ENCODE measurements around the gene KMT2E. TPM values are rescaled to one million over a fixed set of nuclear protein-coding genes. Genes with fewer than 3 reads are reported as not detected.

KMT2E gene
- total RNA-seq, 1 experiment from 2014 or later, result 38.2 TPM

DNA sequence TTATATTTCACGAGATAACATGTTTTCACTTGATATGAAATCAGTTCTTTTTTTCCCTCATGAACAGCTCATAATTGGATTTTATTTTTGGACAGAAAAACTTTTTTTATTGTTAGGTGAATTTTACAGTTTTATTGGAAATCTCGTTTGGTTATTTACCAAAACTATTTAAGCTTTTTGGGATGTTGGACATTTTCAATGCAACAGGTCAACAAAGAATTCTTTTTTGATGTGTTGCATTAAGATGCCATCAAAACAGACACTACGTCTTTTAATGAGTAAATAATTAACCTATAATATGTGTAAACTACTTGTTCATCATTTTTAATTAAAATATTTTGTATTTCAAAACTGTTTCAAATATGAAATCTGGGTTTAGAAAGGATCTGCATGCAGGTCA is 5.3 kb downstream of the KMT2E start:
- H3K4me3 Mint-ChIP-seq, result no peak overlapping the region
- Histone ChIP-seq H2AK5ac (ENCODE audit: insufficient read length, low read length) (no peak overlapping the region), H3K79me1 (ENCODE audit: insufficient read depth, low read depth, low read length, poor library complexity, severe bottlenecking) (no peaks in the 10 kb centered on the region), H3K4ac (ENCODE audit: low read depth, low read length) (no peak overlapping the region), H2BK5ac (ENCODE audit: insufficient read length, low read length) (no peak overlapping the region), H2BK12ac (ENCODE audit: insufficient read length, low read depth, low read length) (no peak overlapping the region), H3K27me3 (ENCODE audit: insufficient read depth, low read length) (no peaks in the 10 kb centered on the region), H3K79me2 (ENCODE audit: insufficient read depth, low read length) (peaks cover 42% of the 10 kb centered on the region; the same call in 1 of the 2 replicates), H3K4me2 (ENCODE audit: insufficient read depth, insufficient read length, low read length) (no peak overlapping the region), H4K20me1 (ENCODE audit: control insufficient read depth, insufficient read depth, insufficient read length) (no peaks in the 10 kb centered on the region), H4K91ac (ENCODE audit: insufficient read length, low read depth, low read length) (no peak overlapping the region), H3K9ac (ENCODE audit: extremely low read depth, insufficient read length, low read length) (no peak overlapping the region), H2BK120ac (ENCODE audit: low read depth, low read length, poor library complexity, severe bottlenecking) (no peak overlapping the region), H2BK15ac (ENCODE audit: low read depth, low read length) (no peak overlapping the region), H4K8ac (replicated peaks; ENCODE audit: insufficient read length, low read depth, low read length) (no peak overlapping the region), H3K4me1 (ENCODE audit: insufficient read depth, low read length) (no peaks in the 10 kb centered on the region), H3K23ac (ENCODE audit: insufficient read length, low read depth, low read length) (no peak overlapping the region), H3K56ac (ENCODE audit: insufficient read length, low read depth, low read length) (no peak overlapping the region), H3K23me2 (ENCODE audit: insufficient read length, low read depth, low read length, poor library complexity, severe bottlenecking) (peaks cover 4% of the 10 kb centered on the region), H2BK20ac (ENCODE audit: low read depth, low read length, poor library complexity, severe bottlenecking) (no peak overlapping the region), H3K14ac (ENCODE audit: insufficient read depth, low read length) (no peak overlapping the region), H3K9me3 (ENCODE audit: control insufficient read depth, low read depth, low read length) (no peaks in the 10 kb centered on the region), H3K18ac (ENCODE audit: insufficient read length, low read depth, low read length) (no peak overlapping the region), H2AFZ (ENCODE audit: low read length) (no peak overlapping the region), H3T11ph (ENCODE audit: low read length) (no peak overlapping the region), H4K5ac (ENCODE audit: insufficient read length, low read depth, low read length) (no peak overlapping the region), H3K27ac (ENCODE audit: insufficient read length, low read depth, low read length) (no peak overlapping the region)
- WGBS (ENCODE audit: extremely low coverage, insufficient read length, low lambda C conversion rate), result no CpG with 5 or more reads among the region's 3 CpGs
- H3K4me1 Mint-ChIP-seq, result peaks cover 30 to 46% of the 10 kb centered on the region in 2 experiments
- TF ChIP-seq, protein P1, sequence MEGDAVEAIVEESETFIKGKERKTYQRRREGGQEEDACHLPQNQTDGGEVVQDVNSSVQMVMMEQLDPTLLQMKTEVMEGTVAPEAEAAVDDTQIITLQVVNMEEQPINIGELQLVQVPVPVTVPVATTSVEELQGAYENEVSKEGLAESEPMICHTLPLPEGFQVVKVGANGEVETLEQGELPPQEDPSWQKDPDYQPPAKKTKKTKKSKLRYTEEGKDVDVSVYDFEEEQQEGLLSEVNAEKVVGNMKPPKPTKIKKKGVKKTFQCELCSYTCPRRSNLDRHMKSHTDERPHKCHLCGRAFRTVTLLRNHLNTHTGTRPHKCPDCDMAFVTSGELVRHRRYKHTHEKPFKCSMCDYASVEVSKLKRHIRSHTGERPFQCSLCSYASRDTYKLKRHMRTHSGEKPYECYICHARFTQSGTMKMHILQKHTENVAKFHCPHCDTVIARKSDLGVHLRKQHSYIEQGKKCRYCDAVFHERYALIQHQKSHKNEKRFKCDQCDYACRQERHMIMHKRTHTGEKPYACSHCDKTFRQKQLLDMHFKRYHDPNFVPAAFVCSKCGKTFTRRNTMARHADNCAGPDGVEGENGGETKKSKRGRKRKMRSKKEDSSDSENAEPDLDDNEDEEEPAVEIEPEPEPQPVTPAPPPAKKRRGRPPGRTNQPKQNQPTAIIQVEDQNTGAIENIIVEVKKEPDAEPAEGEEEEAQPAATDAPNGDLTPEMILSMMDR (conservative IDR thresholded peaks at IDR 0.05), result no peak
- peaks cover 0 to 1% of the 10 kb centered on the region in 2 experiments; a peak in 1 of 5 replicates for H3K9me3 Mint-ChIP-seq
- 0 out of 7 replicates have a peak overlapping the region, but pooled peaks of 1 of the 3 experiments have one; percentile 61 for H3K27ac Mint-ChIP-seq
- DNase-seq, result no peak
- H3K27me3 Mint-ChIP-seq (ENCODE audit: low read depth), result no peaks in the 10 kb centered on the region
- peaks cover 0 to 29% (median 7%) of the 10 kb centered on the region in 3 experiments; a peak in 5 of 7 replicates for H3K36me3 Mint-ChIP-seq (ENCODE audit: insufficient read depth in 1 of 3, low read depth in 3 of 3)
